A673 (cell line): ENCODE data around the gene SNCAIP. TPM values are rescaled to one million over a fixed set of nuclear protein-coding genes. Genes with fewer than 3 reads are reported as not detected.

ENCODE experiments used
- BruUV-seq: library from RNA; stranded (reverse); fragments of 400-500 nt; replicated peaks from 2 replicates; lab custom pipeline; 2021; lab: Mats Ljungman, UMichigan
- CTCF ChIA-PET: fragments of 300-600 bp; sonication (Branson Sonifier 250); formaldehyde crosslinking; loops from one replicate; lab custom pipeline; 2022; ENCODE audit warnings: antibody characterized with exemption; lab: Charles Lee
- POLR2A ChIA-PET: fragments of 300-600 bp; sonication (Branson Sonifier 250); formaldehyde crosslinking; loops from one replicate; lab custom pipeline; 2022; ENCODE audit warnings: antibody characterized with exemption; ENCODE audit not compliant: low non-redundant PET; lab: Charles Lee
- DNase-seq: peaks from one replicate; pipeline ENCODE4 v3.0.0-alpha.2; 2015; ENCODE audit warnings: low spot score
- H3K27ac ChIP-seq: fragments of 200-600 bp; sonication (generic); 2 replicates; pipeline ENCODE4 v1.5.1; 2016; ENCODE audit warnings: mixed run types, low read depth, mild to moderate bottlenecking, mixed read lengths, antibody characterized with exemption, low read length; ENCODE audit not compliant: poor library complexity, severe bottlenecking
- H3K27me3 ChIP-seq: fragments of 200-600 bp; sonication (generic); replicated peaks from 2 replicates; pipeline ENCODE4 v1.6.1; 2017; ENCODE audit warnings: mixed run types, low read depth, mild to moderate bottlenecking, mixed read lengths, antibody characterized with exemption, low read length; ENCODE audit not compliant: insufficient read depth, poor library complexity
- H3K36me3 ChIP-seq: fragments of 200-600 bp; sonication (generic); 2 replicates; pipeline ENCODE4 v1.6.1; 2016; ENCODE audit warnings: mixed run types, mild to moderate bottlenecking, mixed read lengths, antibody characterized with exemption, low read length; ENCODE audit not compliant: insufficient read depth, poor library complexity, severe bottlenecking
- H3K4me1 ChIP-seq: fragments of 200-600 bp; sonication (generic); 2 replicates; pipeline ENCODE4 v1.6.1; 2017; ENCODE audit warnings: mixed run types, mild to moderate bottlenecking, mixed read lengths, antibody characterized with exemption, low read length; ENCODE audit not compliant: insufficient read depth, poor library complexity, severe bottlenecking
- H3K4me3 ChIP-seq: fragments of 200-600 bp; sonication (generic); 2 replicates; pipeline ENCODE4 v1.5.1; 2016; ENCODE audit warnings: low read depth, mixed run types, mild to moderate bottlenecking, mixed read lengths, low read length; ENCODE audit not compliant: poor library complexity, severe bottlenecking
- H3K9me3 ChIP-seq: fragments of 200-600 bp; sonication (generic); 2 replicates; pipeline ENCODE4 v1.6.1; 2016; ENCODE audit warnings: mixed run types, low read depth, mild to moderate bottlenecking, mixed read lengths, antibody characterized with exemption, low read length; ENCODE audit not compliant: poor library complexity, severe bottlenecking
- CTCF ChIP-seq: fragments of 300-800, 200-600 bp; sonication (generic); conservative IDR thresholded peaks from 2 replicates; pipeline ENCODE4 v1.5.1; 2017; ENCODE audit warnings: low read depth, mild to moderate bottlenecking, antibody characterized with exemption, low read length, moderate library complexity, mixed read lengths
- EZH2 ChIP-seq: fragments of 200-600 bp; sonication (generic); IDR thresholded peaks from 2 replicates; pipeline ENCODE4 v1.6.1; 2017; ENCODE audit warnings: borderline replicate concordance, low read depth, mild to moderate bottlenecking, mixed read lengths, antibody characterized with exemption, low read length; ENCODE audit not compliant: poor library complexity, severe bottlenecking
- intact Hi-C: fragments of 100-400 bp; cut with micrococcal nuclease; formaldehyde crosslinking; loops from one replicate; pipeline ENCODE4 v1.10.0; 2022; ENCODE audit not compliant: unreplicated experiment
- total RNA-seq: library from RNA; stranded (reverse); gene quantifications from 2 replicates; pipeline ENCODE4 v1.2.3, GENCODE V29; 2021

The SNCAIP gene
- total RNA-seq, 1 experiment from 2014 or later, result not detected

- CTCF ChIA-PET, result no interaction called here
- POLR2A ChIA-PET, result no interaction called here
- no peak for DNase-seq
Measured at GRCh38 chr5:122304471-122305215, 7.4 kb upstream of the SNCAIP start.

GRCh38 chr5:122306461-122306860 is 5.6 kb upstream of the SNCAIP start:
- no peak overlapping the region for H3K4me3 ChIP-seq
- BruUV-seq, result no TSS peak
- no peak for TF ChIP-seq CTCF
- intact Hi-C loops, result no loop called here
- no peaks in the 10 kb centered on the region for H3K4me1 ChIP-seq
- ChIA-PET POLR2A (no interaction called here), CTCF (no interaction called here)
- no peaks in the 10 kb centered on the region for H3K36me3 ChIP-seq
- H3K27me3 ChIP-seq, result peaks cover 85% of the 10 kb centered on the region
- no peak for DNase-seq
- no peak overlapping the region for H3K27ac ChIP-seq
- no peaks in the 10 kb centered on the region for H3K9me3 ChIP-seq

More at GRCh38 chr5:122304471-122305215, 7.4 kb upstream of the SNCAIP start:
- Histone ChIP-seq H3K4me3 (no peak overlapping the region), H3K27ac (no peak overlapping the region), H3K27me3 (peaks cover 78% of the 10 kb centered on the region), H3K9me3 (no peaks in the 10 kb centered on the region), H3K36me3 (no peaks in the 10 kb centered on the region), H3K4me1 (no peaks in the 10 kb centered on the region)
- no peak for TF ChIP-seq CTCF
- no peak for TF ChIP-seq EZH2
- intact Hi-C loops, result no loop called here
- BruUV-seq, result no TSS peak

GRCh38 chr5:122310889-122311288 is 1.1 kb upstream of the SNCAIP start:
- ChIA-PET POLR2A (no interaction called here), CTCF (no interaction called here)
- BruUV-seq, result no TSS peak
- intact Hi-C loops, result no loop called here
- TF ChIP-seq CTCF, result no peak
- no peak for TF ChIP-seq EZH2
- H3K4me3 ChIP-seq, result no peak overlapping the region
- no peak overlapping the region for H3K27ac ChIP-seq
- no peaks in the 10 kb centered on the region for H3K36me3 ChIP-seq
- peaks cover 7% of the 10 kb centered on the region for H3K4me1 ChIP-seq
- H3K9me3 ChIP-seq, result no peaks in the 10 kb centered on the region
- DNase-seq, result no peak
- H3K27me3 ChIP-seq, result peaks cover 89% of the 10 kb centered on the region
